ENCODE results near the gene TEAD1.

The TEAD1 gene

GRCh38 chr11:12764187-12764914, 90.1 kb downstream of the TEAD1 start:
- DNase-seq (ENCODE audit: low spot score) = no peak

- DNase-seq (ENCODE audit: low spot score) = no peak
These were observed 91.2 kb downstream of the TEAD1 start for GRCh38 chr11:12765428-12765827.

GRCh38 chr11:12767027-12767426, 92.8 kb downstream of the TEAD1 start:
- DNase-seq (ENCODE audit: low spot score) = no peak

- DNase-seq (ENCODE audit: low spot score) = no peak
These were observed 93.4 kb downstream of the TEAD1 start for GRCh38 chr11:12767577-12767976.

GRCh38 chr11:12768726-12769673, 94.8 kb downstream of the TEAD1 start:
- DNase-seq (ENCODE audit: low spot score) = no peak

GRCh38 chr11:12769834-12770345, 95.7 kb downstream of the TEAD1 start:
- DNase-seq (ENCODE audit: low spot score) = no peak

GRCh38 chr11:12770435-12770834, 96.2 kb downstream of the TEAD1 start:
- DNase-seq (ENCODE audit: low spot score) = no peak

GRCh38 chr11:12770966-12771597, 96.9 kb downstream of the TEAD1 start:
- DNase-seq (ENCODE audit: low spot score) = no peak

- DNase-seq (ENCODE audit: low spot score) = no peak
These were observed 97.7 kb downstream of the TEAD1 start for GRCh38 chr11:12771875-12772274.

GRCh38 chr11:12772324-12772723, 98.1 kb downstream of the TEAD1 start:
- DNase-seq (ENCODE audit: low spot score) = no peak

- no peak for DNase-seq (ENCODE audit: low spot score)
These were observed 99.4 kb downstream of the TEAD1 start for GRCh38 chr11:12773591-12773990.

- no peak for DNase-seq (ENCODE audit: low spot score)
These were observed 101.7 kb downstream of the TEAD1 start for GRCh38 chr11:12775955-12776354.

GRCh38 chr11:12777208-12777874, 103.1 kb downstream of the TEAD1 start:
- no peak for DNase-seq (ENCODE audit: low spot score)

- no peak for DNase-seq (ENCODE audit: low spot score)
These were observed 104.2 kb downstream of the TEAD1 start for GRCh38 chr11:12778240-12778905.

GRCh38 chr11:12783765-12784164, 109.5 kb downstream of the TEAD1 start:
- no peak for DNase-seq (ENCODE audit: low spot score)

- no peak for DNase-seq (ENCODE audit: low spot score)
These were observed 110.2 kb downstream of the TEAD1 start for GRCh38 chr11:12784445-12784844.

- no peak for DNase-seq (ENCODE audit: low spot score)
These were observed 110.8 kb downstream of the TEAD1 start for GRCh38 chr11:12784987-12785386.

GRCh38 chr11:12785901-12786300, 111.7 kb downstream of the TEAD1 start:
- no peak for DNase-seq (ENCODE audit: low spot score)

- DNase-seq (ENCODE audit: low spot score) = no peak
These were observed 112.2 kb downstream of the TEAD1 start for GRCh38 chr11:12786450-12786849.

- DNase-seq (ENCODE audit: low spot score) = no peak
These were observed 112.7 kb downstream of the TEAD1 start for GRCh38 chr11:12786891-12787290.

- DNase-seq (ENCODE audit: low spot score) = no peak
These were observed 113.6 kb downstream of the TEAD1 start for GRCh38 chr11:12787847-12788246.

All from hematopoietic multipotent progenitor cell treated with erythropoietin and hydrocortisone succinate and interleukin-3 and kit ligand, for 15 days (in vitro differentiated cells).